ENCODE measurements around the gene FGFR3. TPM values are rescaled to one million over a fixed set of nuclear protein-coding genes. Genes with fewer than 3 reads are reported as not detected.

The FGFR3 gene
- polyA plus RNA-seq, 1 of the 3 experiments (the other 2 are of a cell fraction), result 1.1 TPM

- no peaks in the 10 kb centered on the region for H4K20me1 ChIP-seq (ENCODE audit: insufficient read depth)
- H3K4me1 ChIP-seq (ENCODE audit: control insufficient read depth in 1 of 2, insufficient read depth in 2 of 2, low read depth in 1 of 2, low read length in 1 of 2), result peaks cover 0 to 11% of the 10 kb centered on the region in 2 experiments; a peak in 1 of 4 replicates
- POLR2A ChIA-PET, result no interaction called here
- no peaks in the 10 kb centered on the region for H3K79me2 ChIP-seq (ENCODE audit: insufficient read depth)
- H3K9ac ChIP-seq, result no peak overlapping the region
- no peaks in the 10 kb centered on the region for H3K9me2 ChIP-seq
- CTCF ChIA-PET, result interaction anchor here (0.9 to 4.1 kb wide), 2 partner anchors 15 to 37 kb away, joined by 3 to 19 read pairs; no protein-coding TSS in a partner anchor
- H3K4me3 ChIP-seq (ENCODE audit: low read depth in 2 of 2, low read length in 1 of 2), result no peak overlapping the region
- WGBS (ENCODE audit: low lambda C conversion rate), result 88% methylated on average over 16 of the region's 31 CpGs
- H3K36me3 ChIP-seq (replicated peaks in 1 of 2; ENCODE audit: control insufficient read depth in 1 of 2, insufficient read depth in 2 of 2, low read length in 1 of 2), result no peaks in the 10 kb centered on the region
- no peak overlapping the region for H2AFZ ChIP-seq (ENCODE audit: low read depth)
- no peaks in the 10 kb centered on the region for H3K27me3 ChIP-seq (ENCODE audit: insufficient read depth)
- no peaks in the 10 kb centered on the region for H3K9me3 ChIP-seq
- TF ChIP-seq IRF3 (IDR thresholded peaks at IDR 0.05; ENCODE audit: low read depth, low read length) (no peak), MXI1 (IDR thresholded peaks at IDR 0.05; ENCODE audit: low read depth, low read length) (no peak), RAD21 (IDR thresholded peaks at IDR 0.05; ENCODE audit: low read length) (no peak), FOSL2 (IDR thresholded peaks at IDR 0.05; ENCODE audit: borderline replicate concordance, low read depth) (no peak), REST (IDR thresholded peaks at IDR 0.05; ENCODE audit: low read depth, low read length) (no peak), PBX3 (IDR thresholded peaks at IDR 0.05) (no peak), TEAD4 (IDR thresholded peaks at IDR 0.05; ENCODE audit: borderline replicate concordance, insufficient read depth) (no peak), POLR2AphosphoS5 (IDR thresholded peaks at IDR 0.05; ENCODE audit: low read depth, low read length) (no peak), RCOR1 (IDR thresholded peaks at IDR 0.05; ENCODE audit: low read length) (no peak), MEF2A (IDR thresholded peaks at IDR 0.05; ENCODE audit: borderline replicate concordance, low read depth) (no peak), ZBTB33 (IDR thresholded peaks at IDR 0.05; ENCODE audit: borderline replicate concordance, low read depth) (no peak), SMC3 (IDR thresholded peaks at IDR 0.05; ENCODE audit: low read depth, low read length) (no peak), TAF1 (IDR thresholded peaks at IDR 0.05; ENCODE audit: borderline replicate concordance, low read depth, low read length) (no peak), EZH2phosphoT487 (IDR thresholded peaks at IDR 0.05; ENCODE audit: borderline replicate concordance, low read depth) (no peak), RXRA (IDR thresholded peaks at IDR 0.05; ENCODE audit: borderline replicate concordance, low read depth) (no peak), GABPA (IDR thresholded peaks at IDR 0.05; ENCODE audit: low read depth) (no peak), FOXJ3 (CRISPR knock-in tag; IDR thresholded peaks at IDR 0.05) (no peak), TCF12 (IDR thresholded peaks at IDR 0.05) (no peak), RFX5 (IDR thresholded peaks at IDR 0.05; ENCODE audit: low read length) (no peak), FOXM1 (IDR thresholded peaks at IDR 0.05; ENCODE audit: low read depth) (no peak)
- H3K27ac ChIP-seq (ENCODE audit: low read depth in 2 of 2, low read length in 1 of 2), result no peak overlapping the region
- no peak for DNase-seq
- H3F3A ChIP-seq (replicated peaks; ENCODE audit: insufficient read depth), result no peaks in the 10 kb centered on the region
- no peak overlapping the region for H3K4me2 ChIP-seq
Measured at GRCh38 chr4:1763070-1763549, 30.0 kb upstream of the FGFR3 start.

Measured in SK-N-SH (cell line).